Liver (tissue), 9 donors: ENCODE measurements around the gene HFM1. TPM values are rescaled to one million over a fixed set of nuclear protein-coding genes. Genes with fewer than 3 reads are reported as not detected.

Experiments used
- DNase-seq: peaks from one replicate; pipeline ENCODE4 v3.0.0-alpha.2; 2017; ENCODE audit warnings: low spot score
- H3K27ac ChIP-seq, 2 donors: one replicate each; pipeline ENCODE4 v1.7.0; 2013; ENCODE audit warnings: inconsistent platforms in 2 of 2, low read length in 2 of 2, control low read depth in 1 of 2, low read depth in 1 of 2, mild to moderate bottlenecking in 1 of 2
- H3K27me3 ChIP-seq, 4 donors: one replicate each; pipeline versions ENCODE4 v1.6.1 to v1.7.0; 2013; ENCODE audit warnings: low read length in 3 of 4, inconsistent platforms in 1 of 4, mild to moderate bottlenecking in 1 of 4, moderate library complexity in 1 of 4; ENCODE audit not compliant: control insufficient read depth in 4 of 4, insufficient read depth in 4 of 4
- H3K36me3 ChIP-seq, 4 donors: one replicate each; pipeline versions ENCODE4 v1.6.1 to v1.7.0; 2013; ENCODE audit warnings: low read length in 3 of 4, mild to moderate bottlenecking in 3 of 4, low read depth in 1 of 4, moderate library complexity in 1 of 4; ENCODE audit not compliant: control insufficient read depth in 4 of 4, insufficient read depth in 3 of 4
- H3K4me1 ChIP-seq, 4 donors: one replicate each; pipeline versions ENCODE4 v1.6.1 to v1.7.0; 2013; ENCODE audit warnings: low read length in 3 of 4, mild to moderate bottlenecking in 3 of 4, moderate library complexity in 1 of 4; ENCODE audit not compliant: control insufficient read depth in 4 of 4, insufficient read depth in 4 of 4
- H3K4me3 ChIP-seq, 3 donors: one replicate each; pipeline versions ENCODE4 v1.6.1 to v1.7.0; 2013; ENCODE audit warnings: low read length in 3 of 3, control low read depth in 1 of 3, low read depth in 1 of 3, mild to moderate bottlenecking in 1 of 3
- H3K9ac ChIP-seq, 2 donors: one replicate each; pipeline ENCODE4 v1.7.0; 2013; ENCODE audit warnings: low read length in 2 of 2, mild to moderate bottlenecking in 2 of 2, moderate library complexity in 2 of 2, control low read depth in 1 of 2, low read depth in 1 of 2
- H3K9me3 ChIP-seq, 4 donors: one replicate each; pipeline versions ENCODE4 v1.6.1 to v1.7.0; 2013; ENCODE audit warnings: low read length in 3 of 4; ENCODE audit not compliant: control insufficient read depth in 4 of 4
- EGR1 ChIP-seq, 2 donors: IDR thresholded peaks; 2 replicates each; pipeline ENCODE4 v1.6.1; 2016 to 2018; ENCODE audit warnings: antibody characterized with exemption in 2 of 2, low read depth in 2 of 2
- FOXA1 ChIP-seq: IDR thresholded peaks from 2 replicates; pipeline ENCODE4 v1.6.1; 2016; ENCODE audit warnings: antibody characterized with exemption
- FOXA2 ChIP-seq: IDR thresholded peaks from 2 replicates; pipeline ENCODE4 v1.6.1; 2016; ENCODE audit warnings: antibody characterized with exemption
- GABPA ChIP-seq, 2 donors: IDR thresholded peaks in 1 of 2; conservative IDR thresholded peaks in 1 of 2; 2 replicates each; pipeline ENCODE4 v1.6.1; 2016; ENCODE audit warnings: antibody characterized with exemption in 2 of 2, mild to moderate bottlenecking in 1 of 2, moderate library complexity in 1 of 2
- HNF4A ChIP-seq, 2 donors: conservative IDR thresholded peaks; 2 replicates each; pipeline ENCODE4 v1.6.1; 2016; ENCODE audit warnings: antibody characterized with exemption in 2 of 2, mild to moderate bottlenecking in 2 of 2
- HNF4G ChIP-seq: IDR thresholded peaks from 2 replicates; pipeline ENCODE4 v1.6.1; 2016; ENCODE audit warnings: antibody characterized with exemption
- JUND ChIP-seq, 2 donors: IDR thresholded peaks; 2 replicates each; pipeline ENCODE4 v1.6.1; 2016; ENCODE audit warnings: antibody characterized with exemption in 2 of 2
- NR2F2 ChIP-seq: IDR thresholded peaks from 2 replicates; pipeline ENCODE4 v1.6.1; 2016; ENCODE audit warnings: antibody characterized with exemption
- RAD21 ChIP-seq, 2 donors: IDR thresholded peaks; 2 replicates each; pipeline ENCODE4 v1.6.1; 2016; ENCODE audit warnings: antibody characterized with exemption in 2 of 2, mild to moderate bottlenecking in 2 of 2
- RXRA ChIP-seq, 2 donors: IDR thresholded peaks; 2 replicates each; pipeline ENCODE4 v1.6.1; 2017 to 2018; ENCODE audit warnings: antibody characterized with exemption in 2 of 2, mild to moderate bottlenecking in 1 of 2
- SP1 ChIP-seq: IDR thresholded peaks from 2 replicates; pipeline ENCODE4 v1.6.1; 2018; ENCODE audit warnings: antibody characterized with exemption, mild to moderate bottlenecking
- TAF1 ChIP-seq: conservative IDR thresholded peaks from 2 replicates; pipeline ENCODE4 v1.6.1; 2016; ENCODE audit warnings: antibody characterized with exemption, mild to moderate bottlenecking
- YY1 ChIP-seq: IDR thresholded peaks from 2 replicates; pipeline ENCODE4 v1.6.1; 2016; ENCODE audit warnings: antibody characterized with exemption, mild to moderate bottlenecking
- polyA plus RNA-seq, 2 donors: library from polyadenylated mRNA; stranded (reverse) in 1 of 2; unstranded in 1 of 2; fragments of 200-250 nt in 1 of 2; fragments of >200 nt in 1 of 2; fragmentation: Nextera tagmentation in 1 of 2; extraction: Ambion mirVana in 1 of 2; gene quantifications; one replicate each; pipeline versions ENCODE4 v1.2.1 to v1.2.3, GENCODE V29; 2013 to 2015
- total RNA-seq, 2 donors: library from RNA; depleted of rRNA; stranded (reverse); fragments of >200 nt; gene quantifications; one replicate each; pipeline ENCODE4 v1.2.3, GENCODE V29; 2014
- TF ChIP-seq, protein P1 (sequence below): IDR thresholded peaks from 2 replicates; pipeline ENCODE4 v1.6.1; 2016; ENCODE audit warnings: antibody characterized with exemption
- TF ChIP-seq, protein P2 (sequence below): IDR thresholded peaks from 2 replicates; pipeline ENCODE4 v1.6.1; 2016; ENCODE audit warnings: antibody characterized with exemption
- TF ChIP-seq, protein P3 (sequence below): fragments of 150-350 bp; IDR thresholded peaks from 2 replicates; pipeline ENCODE4 v1.5.1; 2017; ENCODE audit warnings: improper control_type of control experiment, low read depth, low read length; ENCODE audit not compliant: missing input control
- TF ChIP-seq, protein P4 (sequence below): IDR thresholded peaks from 2 replicates; pipeline ENCODE4 v1.6.1; 2016; ENCODE audit warnings: antibody characterized with exemption, mild to moderate bottlenecking
- TF ChIP-seq, protein P5 (sequence below): IDR thresholded peaks from 2 replicates; pipeline ENCODE4 v1.6.1; 2016; ENCODE audit warnings: antibody characterized with exemption
- donor health status: healthy.
- donor health status: healthy.
- donor health status: healthy.
- donor health status: healthy.
- donor health status: healthy.

The HFM1 gene
- total and polyA plus RNA-seq, 4 donors = 0.01 to 2.8 (median 0.29) TPM

DNA sequence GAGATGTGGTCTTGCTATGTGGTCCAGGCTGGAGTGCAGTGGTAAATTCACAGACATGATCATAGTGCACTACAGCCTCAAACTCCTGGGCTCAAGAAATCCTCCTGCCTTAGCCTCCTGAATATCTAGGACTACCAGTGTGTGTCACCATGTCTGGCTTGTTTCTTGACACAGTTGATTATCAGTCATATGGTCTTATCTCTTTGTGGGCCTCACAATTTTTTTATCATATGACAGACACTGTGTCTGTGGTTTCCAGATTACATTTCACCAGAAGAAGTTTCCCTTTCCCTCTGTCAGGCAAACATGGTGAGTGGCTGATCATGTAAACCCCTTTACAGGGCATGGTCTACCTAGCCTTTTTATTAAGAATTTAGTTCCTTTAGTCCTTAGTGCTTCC lies 96.1 kb downstream of the HFM1 start:
- Histone ChIP-seq H3K9ac (no peak overlapping the region), H3K4me3 (no peak overlapping the region), H3K4me1 (no peaks in the 10 kb centered on the region), H3K9me3 (peaks cover 0 to 5% (median 0%) of the 10 kb centered on the region in 4 donors), H3K27ac (no peak overlapping the region), H3K27me3 (no peaks in the 10 kb centered on the region), H3K36me3 (no peaks in the 10 kb centered on the region)
- no peak for DNase-seq
- TF ChIP-seq NR2F2 (no peak), YY1 (no peak), HNF4G (no peak), RAD21 (IDR thresholded peaks at IDR 0.05) (no peak), SP1 (no peak), HNF4A (conservative IDR thresholded peaks at IDR 0.05) (no peak), FOXA1 (no peak), TAF1 (no peak), JUND (IDR thresholded peaks at IDR 0.05) (no peak), RXRA (IDR thresholded peaks at IDR 0.05) (no peak), EGR1 (IDR thresholded peaks at IDR 0.05; ENCODE audit: low read depth in 2 of 2) (no peak), GABPA (IDR thresholded peaks at IDR 0.05 in 1 of 2, conservative IDR thresholded peaks at IDR 0.05 in 1 of 2) (no peak), FOXA2 (no peak)
- TF ChIP-seq, protein P1, sequence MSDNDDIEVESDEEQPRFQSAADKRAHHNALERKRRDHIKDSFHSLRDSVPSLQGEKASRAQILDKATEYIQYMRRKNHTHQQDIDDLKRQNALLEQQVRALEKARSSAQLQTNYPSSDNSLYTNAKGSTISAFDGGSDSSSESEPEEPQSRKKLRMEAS = no peak
- TF ChIP-seq, protein P2, sequence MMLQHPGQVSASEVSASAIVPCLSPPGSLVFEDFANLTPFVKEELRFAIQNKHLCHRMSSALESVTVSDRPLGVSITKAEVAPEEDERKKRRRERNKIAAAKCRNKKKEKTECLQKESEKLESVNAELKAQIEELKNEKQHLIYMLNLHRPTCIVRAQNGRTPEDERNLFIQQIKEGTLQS = no peak
- TF ChIP-seq, protein P3, sequence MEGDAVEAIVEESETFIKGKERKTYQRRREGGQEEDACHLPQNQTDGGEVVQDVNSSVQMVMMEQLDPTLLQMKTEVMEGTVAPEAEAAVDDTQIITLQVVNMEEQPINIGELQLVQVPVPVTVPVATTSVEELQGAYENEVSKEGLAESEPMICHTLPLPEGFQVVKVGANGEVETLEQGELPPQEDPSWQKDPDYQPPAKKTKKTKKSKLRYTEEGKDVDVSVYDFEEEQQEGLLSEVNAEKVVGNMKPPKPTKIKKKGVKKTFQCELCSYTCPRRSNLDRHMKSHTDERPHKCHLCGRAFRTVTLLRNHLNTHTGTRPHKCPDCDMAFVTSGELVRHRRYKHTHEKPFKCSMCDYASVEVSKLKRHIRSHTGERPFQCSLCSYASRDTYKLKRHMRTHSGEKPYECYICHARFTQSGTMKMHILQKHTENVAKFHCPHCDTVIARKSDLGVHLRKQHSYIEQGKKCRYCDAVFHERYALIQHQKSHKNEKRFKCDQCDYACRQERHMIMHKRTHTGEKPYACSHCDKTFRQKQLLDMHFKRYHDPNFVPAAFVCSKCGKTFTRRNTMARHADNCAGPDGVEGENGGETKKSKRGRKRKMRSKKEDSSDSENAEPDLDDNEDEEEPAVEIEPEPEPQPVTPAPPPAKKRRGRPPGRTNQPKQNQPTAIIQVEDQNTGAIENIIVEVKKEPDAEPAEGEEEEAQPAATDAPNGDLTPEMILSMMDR = no peak
- TF ChIP-seq, protein P4, sequence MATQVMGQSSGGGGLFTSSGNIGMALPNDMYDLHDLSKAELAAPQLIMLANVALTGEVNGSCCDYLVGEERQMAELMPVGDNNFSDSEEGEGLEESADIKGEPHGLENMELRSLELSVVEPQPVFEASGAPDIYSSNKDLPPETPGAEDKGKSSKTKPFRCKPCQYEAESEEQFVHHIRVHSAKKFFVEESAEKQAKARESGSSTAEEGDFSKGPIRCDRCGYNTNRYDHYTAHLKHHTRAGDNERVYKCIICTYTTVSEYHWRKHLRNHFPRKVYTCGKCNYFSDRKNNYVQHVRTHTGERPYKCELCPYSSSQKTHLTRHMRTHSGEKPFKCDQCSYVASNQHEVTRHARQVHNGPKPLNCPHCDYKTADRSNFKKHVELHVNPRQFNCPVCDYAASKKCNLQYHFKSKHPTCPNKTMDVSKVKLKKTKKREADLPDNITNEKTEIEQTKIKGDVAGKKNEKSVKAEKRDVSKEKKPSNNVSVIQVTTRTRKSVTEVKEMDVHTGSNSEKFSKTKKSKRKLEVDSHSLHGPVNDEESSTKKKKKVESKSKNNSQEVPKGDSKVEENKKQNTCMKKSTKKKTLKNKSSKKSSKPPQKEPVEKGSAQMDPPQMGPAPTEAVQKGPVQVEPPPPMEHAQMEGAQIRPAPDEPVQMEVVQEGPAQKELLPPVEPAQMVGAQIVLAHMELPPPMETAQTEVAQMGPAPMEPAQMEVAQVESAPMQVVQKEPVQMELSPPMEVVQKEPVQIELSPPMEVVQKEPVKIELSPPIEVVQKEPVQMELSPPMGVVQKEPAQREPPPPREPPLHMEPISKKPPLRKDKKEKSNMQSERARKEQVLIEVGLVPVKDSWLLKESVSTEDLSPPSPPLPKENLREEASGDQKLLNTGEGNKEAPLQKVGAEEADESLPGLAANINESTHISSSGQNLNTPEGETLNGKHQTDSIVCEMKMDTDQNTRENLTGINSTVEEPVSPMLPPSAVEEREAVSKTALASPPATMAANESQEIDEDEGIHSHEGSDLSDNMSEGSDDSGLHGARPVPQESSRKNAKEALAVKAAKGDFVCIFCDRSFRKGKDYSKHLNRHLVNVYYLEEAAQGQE = no peak
- TF ChIP-seq, protein P5, sequence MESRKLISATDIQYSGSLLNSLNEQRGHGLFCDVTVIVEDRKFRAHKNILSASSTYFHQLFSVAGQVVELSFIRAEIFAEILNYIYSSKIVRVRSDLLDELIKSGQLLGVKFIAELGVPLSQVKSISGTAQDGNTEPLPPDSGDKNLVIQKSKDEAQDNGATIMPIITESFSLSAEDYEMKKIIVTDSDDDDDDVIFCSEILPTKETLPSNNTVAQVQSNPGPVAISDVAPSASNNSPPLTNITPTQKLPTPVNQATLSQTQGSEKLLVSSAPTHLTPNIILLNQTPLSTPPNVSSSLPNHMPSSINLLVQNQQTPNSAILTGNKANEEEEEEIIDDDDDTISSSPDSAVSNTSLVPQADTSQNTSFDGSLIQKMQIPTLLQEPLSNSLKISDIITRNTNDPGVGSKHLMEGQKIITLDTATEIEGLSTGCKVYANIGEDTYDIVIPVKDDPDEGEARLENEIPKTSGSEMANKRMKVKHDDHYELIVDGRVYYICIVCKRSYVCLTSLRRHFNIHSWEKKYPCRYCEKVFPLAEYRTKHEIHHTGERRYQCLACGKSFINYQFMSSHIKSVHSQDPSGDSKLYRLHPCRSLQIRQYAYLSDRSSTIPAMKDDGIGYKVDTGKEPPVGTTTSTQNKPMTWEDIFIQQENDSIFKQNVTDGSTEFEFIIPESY = no peak
